Mucosa of rectum (tissue), 2 donors: ENCODE measurements around the gene ZBTB18.

Experiments
- H3K27ac ChIP-seq, 2 donors: one replicate each; pipeline ENCODE4 v1.7.0; 2013; ENCODE audit warnings: inconsistent platforms in 2 of 2, low read depth in 2 of 2, low read length in 2 of 2
- H3K27me3 ChIP-seq, 2 donors: one replicate each; pipeline ENCODE4 v1.7.0; 2013; ENCODE audit warnings: low read length in 2 of 2; ENCODE audit not compliant: control insufficient read depth in 2 of 2, insufficient read depth in 2 of 2
- H3K36me3 ChIP-seq, 2 donors: one replicate each; pipeline ENCODE4 v1.7.0; 2013; ENCODE audit warnings: low read length in 2 of 2; ENCODE audit not compliant: control insufficient read depth in 2 of 2, insufficient read depth in 2 of 2
- H3K4me1 ChIP-seq, 2 donors: one replicate each; pipeline ENCODE4 v1.7.0; 2013; ENCODE audit warnings: low read length in 2 of 2, mild to moderate bottlenecking in 1 of 2; ENCODE audit not compliant: control insufficient read depth in 2 of 2, insufficient read depth in 2 of 2
- H3K4me3 ChIP-seq, 2 donors: one replicate each; pipeline ENCODE4 v1.7.0; 2013; ENCODE audit warnings: low read length in 2 of 2
- H3K9ac ChIP-seq, 2 donors: one replicate each; pipeline ENCODE4 v1.7.0; 2013; ENCODE audit warnings: low read length in 2 of 2, low read depth in 1 of 2, mild to moderate bottlenecking in 1 of 2
- H3K9me3 ChIP-seq, 2 donors: one replicate each; pipeline ENCODE4 v1.7.0; 2013; ENCODE audit warnings: low read length in 2 of 2; ENCODE audit not compliant: control insufficient read depth in 2 of 2
- donor health status: healthy.
- donor health status: Normal muscosa, but diverticular disease.

The ZBTB18 gene

GRCh38 chr1:244049162-244050013, 1.7 kb upstream of the ZBTB18 start:
- peak overlapping the region; percentile 78 to 87 for H3K4me3 ChIP-seq
- H3K9ac ChIP-seq, result peak overlapping the region; percentile 73 to 74
- H3K36me3 ChIP-seq, result peaks cover 7% of the 10 kb centered on the region in 2 donors
- peaks cover 13 to 23% of the 10 kb centered on the region in 2 donors for H3K4me1 ChIP-seq
- no peaks in the 10 kb centered on the region for H3K27me3 ChIP-seq
- H3K27ac ChIP-seq, result peak overlapping the region; percentile 62 to 70
- H3K9me3 ChIP-seq, result no peaks in the 10 kb centered on the region

GRCh38 chr1:244050014-244050834, 859 bp upstream of the ZBTB18 start:
- peak overlapping the region; percentile 62 to 70 for H3K27ac ChIP-seq
- H3K9me3 ChIP-seq, result no peaks in the 10 kb centered on the region
- H3K4me3 ChIP-seq, result peak overlapping the region; percentile 78 to 87
- peaks cover 13 to 23% of the 10 kb centered on the region in 2 donors for H3K4me1 ChIP-seq
- H3K36me3 ChIP-seq, result peaks cover 14 to 15% of the 10 kb centered on the region in 2 donors
- H3K27me3 ChIP-seq, result no peaks in the 10 kb centered on the region
- H3K9ac ChIP-seq, result peak overlapping the region; percentile 73 to 74

GRCh38 chr1:244052016-244052727, 1.1 kb downstream of the ZBTB18 start:
- H3K36me3 ChIP-seq, result peaks cover 14 to 17% of the 10 kb centered on the region in 2 donors
- H3K9me3 ChIP-seq, result no peaks in the 10 kb centered on the region
- no peak overlapping the region for H3K9ac ChIP-seq
- peaks cover 8 to 17% of the 10 kb centered on the region in 2 donors for H3K4me1 ChIP-seq
- H3K27ac ChIP-seq, result no peak overlapping the region
- no peaks in the 10 kb centered on the region for H3K27me3 ChIP-seq
- peak overlapping the region in 1 of 2 donors; percentile 41 for H3K4me3 ChIP-seq

GRCh38 chr1:244052728-244053312, 1.7 kb downstream of the ZBTB18 start:
- no peak overlapping the region for H3K4me3 ChIP-seq
- H3K9me3 ChIP-seq, result no peaks in the 10 kb centered on the region
- H3K4me1 ChIP-seq, result peaks cover 8 to 17% of the 10 kb centered on the region in 2 donors
- H3K36me3 ChIP-seq, result peaks cover 14 to 17% of the 10 kb centered on the region in 2 donors
- H3K27ac ChIP-seq, result no peak overlapping the region
- H3K9ac ChIP-seq, result no peak overlapping the region
- H3K27me3 ChIP-seq, result no peaks in the 10 kb centered on the region

- Histone ChIP-seq H3K27ac (no peak overlapping the region), H3K27me3 (no peaks in the 10 kb centered on the region), H3K4me3 (no peak overlapping the region), H3K4me1 (peaks cover 8 to 17% of the 10 kb centered on the region in 2 donors), H3K9me3 (no peaks in the 10 kb centered on the region), H3K9ac (no peak overlapping the region), H3K36me3 (peaks cover 14 to 17% of the 10 kb centered on the region in 2 donors)
These were observed 2.7 kb downstream of the ZBTB18 start for GRCh38 chr1:244053831-244054230.

GRCh38 chr1:244054247-244054923, 3.3 kb downstream of the ZBTB18 start:
- H3K27me3 ChIP-seq, result no peaks in the 10 kb centered on the region
- no peaks in the 10 kb centered on the region for H3K9me3 ChIP-seq
- no peak overlapping the region for H3K9ac ChIP-seq
- no peak overlapping the region for H3K27ac ChIP-seq
- peaks cover 14 to 17% of the 10 kb centered on the region in 2 donors for H3K36me3 ChIP-seq
- peaks cover 8 to 17% of the 10 kb centered on the region in 2 donors for H3K4me1 ChIP-seq
- H3K4me3 ChIP-seq, result no peak overlapping the region

- peaks cover 7 to 14% of the 10 kb centered on the region in 2 donors for H3K4me1 ChIP-seq
- H3K9me3 ChIP-seq, result no peaks in the 10 kb centered on the region
- H3K36me3 ChIP-seq, result peaks cover 14 to 17% of the 10 kb centered on the region in 2 donors
- no peak overlapping the region for H3K27ac ChIP-seq
- H3K27me3 ChIP-seq, result no peaks in the 10 kb centered on the region
- H3K9ac ChIP-seq, result no peak overlapping the region
- H3K4me3 ChIP-seq, result no peak overlapping the region
These were observed 3.8 kb downstream of the ZBTB18 start for GRCh38 chr1:244054924-244055263.

- H3K36me3 ChIP-seq, result peaks cover 14 to 17% of the 10 kb centered on the region in 2 donors
- peaks cover 4 to 5% of the 10 kb centered on the region in 2 donors for H3K4me1 ChIP-seq
- H3K27me3 ChIP-seq, result no peaks in the 10 kb centered on the region
- no peak overlapping the region for H3K9ac ChIP-seq
- H3K4me3 ChIP-seq, result no peak overlapping the region
- no peaks in the 10 kb centered on the region for H3K9me3 ChIP-seq
- no peak overlapping the region for H3K27ac ChIP-seq
These were observed 5.5 kb downstream of the ZBTB18 start for GRCh38 chr1:244056577-244056976.
